ENCODE data around the gene ACAP1.

ACAP1 gene

DNA sequence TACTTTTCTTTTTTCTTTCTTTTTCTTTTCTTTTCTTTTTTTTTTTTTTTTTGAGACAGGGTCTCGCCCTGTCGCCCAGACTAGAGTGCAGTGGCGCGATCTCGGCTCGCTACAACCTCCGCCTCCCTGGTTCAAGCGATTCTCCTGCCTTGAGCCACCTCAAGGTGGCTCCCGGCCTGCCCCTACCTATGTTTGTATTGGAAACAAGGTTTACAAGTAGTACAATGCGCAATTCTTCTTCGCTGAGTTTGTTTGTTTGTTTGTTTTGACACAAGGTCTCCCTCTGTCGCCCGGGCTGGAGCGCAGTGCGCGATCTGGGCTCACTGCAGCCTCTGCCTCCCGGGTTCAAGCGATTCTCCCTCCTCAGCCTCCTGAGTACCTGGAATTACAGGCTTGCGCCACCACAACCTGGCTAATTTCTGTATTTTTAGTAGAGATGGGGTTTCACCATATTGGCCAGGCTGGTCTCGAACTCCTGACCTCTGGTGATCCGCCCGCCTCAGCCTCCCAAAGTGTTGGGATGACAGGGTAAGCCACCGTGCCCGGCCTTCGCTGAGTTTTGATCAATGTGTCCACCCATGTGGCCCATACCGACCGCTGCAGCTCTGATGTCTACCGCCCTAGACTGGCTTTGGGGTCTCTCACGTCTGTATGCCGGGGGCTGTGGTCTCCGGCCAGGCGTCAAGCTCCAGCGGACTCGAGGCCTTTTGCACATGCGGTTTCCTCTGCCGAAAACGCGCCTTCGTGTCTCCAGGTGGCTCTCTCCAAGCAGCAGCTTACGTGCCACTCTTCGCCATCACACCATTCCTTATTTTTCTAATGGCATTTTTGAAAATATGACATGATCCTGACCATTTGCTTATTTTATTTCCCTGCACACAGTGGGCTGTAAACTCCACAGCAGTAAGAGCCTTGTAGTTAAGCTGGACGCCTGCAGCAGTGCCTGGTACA is 40.8 kb upstream of the ACAP1 start:
- ATAC-seq (ENCODE audit: low read depth): no peak
- no peak for TF ChIP-seq CTCF (IDR thresholded peaks at IDR 0.05; ENCODE audit: poor library complexity, severe bottlenecking)
- H3K36me3 ChIP-seq (ENCODE audit: low read depth): no peaks in the 10 kb centered on the region
- peak overlapping the region; percentile 22 for H3K27ac ChIP-seq (ENCODE audit: poor library complexity, severe bottlenecking)
- H3K9me3 ChIP-seq (ENCODE audit: severe bottlenecking): no peaks in the 10 kb centered on the region
- no peak for DNase-seq (ENCODE audit: low spot score)
- H3K27me3 ChIP-seq (ENCODE audit: insufficient read depth, poor library complexity, severe bottlenecking): no peaks in the 10 kb centered on the region
- peak overlapping the region; percentile 39 for H3K4me3 ChIP-seq (ENCODE audit: severe bottlenecking)
- peaks cover 9% of the 10 kb centered on the region for H3K4me1 ChIP-seq (ENCODE audit: insufficient read depth, poor library complexity, severe bottlenecking)

DNA sequence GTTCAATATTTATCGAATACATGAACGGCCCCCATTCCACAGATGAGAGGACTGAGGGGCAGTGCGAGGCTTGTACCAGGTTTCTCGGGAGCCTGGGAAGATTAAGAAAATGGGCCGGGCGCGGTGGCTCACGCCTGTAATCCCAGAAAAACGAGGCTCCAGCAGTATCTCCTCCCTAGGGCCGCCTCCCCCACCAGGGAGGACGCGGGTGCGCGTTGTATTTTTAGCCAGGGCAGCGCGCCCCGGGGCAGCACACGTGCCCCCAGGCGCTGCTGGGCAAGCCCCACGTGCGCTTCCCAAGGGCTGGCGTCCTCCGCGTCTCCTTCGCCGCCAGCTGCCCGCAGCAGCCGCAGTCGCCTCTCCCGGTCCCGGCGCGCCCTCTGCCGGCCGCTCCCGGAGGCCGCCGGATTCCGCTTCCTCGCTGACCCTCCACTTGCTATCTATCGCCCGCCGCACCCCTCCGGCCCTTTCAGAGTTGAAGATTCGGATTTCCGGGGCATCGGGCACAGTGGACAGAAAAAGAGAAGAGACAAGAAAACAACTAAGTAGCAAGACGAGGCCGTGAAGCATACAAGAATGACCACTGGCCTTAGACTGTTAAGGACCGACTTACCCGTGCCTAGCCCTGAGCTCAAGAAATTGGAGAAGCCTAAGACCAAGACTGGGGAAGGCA is 40.0 kb upstream of the ACAP1 start:
- TF ChIP-seq CTCF (IDR thresholded peaks at IDR 0.05; ENCODE audit: poor library complexity, severe bottlenecking): peak; percentile 96
- ATAC-seq (ENCODE audit: low read depth) (peak; percentile 44), DNase-seq (ENCODE audit: low spot score) (peak; percentile 72)
- Histone ChIP-seq H3K9me3 (ENCODE audit: severe bottlenecking) (no peaks in the 10 kb centered on the region), H3K4me3 (ENCODE audit: severe bottlenecking) (no peak overlapping the region), H3K36me3 (ENCODE audit: low read depth) (no peaks in the 10 kb centered on the region), H3K27me3 (ENCODE audit: insufficient read depth, poor library complexity, severe bottlenecking) (no peaks in the 10 kb centered on the region), H3K27ac (ENCODE audit: poor library complexity, severe bottlenecking) (no peak overlapping the region), H3K4me1 (ENCODE audit: insufficient read depth, poor library complexity, severe bottlenecking) (peaks cover 9% of the 10 kb centered on the region)

DNA sequence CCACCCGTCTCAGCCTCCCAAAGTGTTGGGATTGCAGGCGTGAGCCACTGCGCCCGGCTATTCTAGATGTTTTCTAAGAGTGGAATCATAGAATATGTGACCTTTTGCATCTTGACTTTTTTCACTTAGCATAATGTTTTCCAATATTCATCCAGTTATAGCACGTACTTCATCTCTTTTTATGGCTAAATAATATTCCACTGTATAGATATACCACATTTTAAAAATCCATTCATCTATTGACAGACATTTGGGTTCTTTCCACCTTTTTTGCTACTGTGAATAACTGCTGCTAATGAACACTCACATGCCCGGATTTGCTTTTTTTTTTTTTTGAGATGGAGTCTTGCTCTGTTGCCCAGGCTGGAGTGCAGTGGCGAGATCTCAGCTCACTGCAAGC is 32.1 kb upstream of the ACAP1 start:
- Histone ChIP-seq H3K27me3 (ENCODE audit: insufficient read depth, poor library complexity, severe bottlenecking) (no peaks in the 10 kb centered on the region), H3K9me3 (ENCODE audit: severe bottlenecking) (no peaks in the 10 kb centered on the region), H3K4me3 (ENCODE audit: severe bottlenecking) (no peak overlapping the region), H3K36me3 (ENCODE audit: low read depth) (peaks cover 10% of the 10 kb centered on the region), H3K4me1 (ENCODE audit: insufficient read depth, poor library complexity, severe bottlenecking) (peaks cover 2% of the 10 kb centered on the region), H3K27ac (ENCODE audit: poor library complexity, severe bottlenecking) (no peak overlapping the region)
- no peak for TF ChIP-seq CTCF (IDR thresholded peaks at IDR 0.05; ENCODE audit: poor library complexity, severe bottlenecking)
- no peak for DNase-seq (ENCODE audit: low spot score)
- ATAC-seq (ENCODE audit: low read depth): no peak

DNA sequence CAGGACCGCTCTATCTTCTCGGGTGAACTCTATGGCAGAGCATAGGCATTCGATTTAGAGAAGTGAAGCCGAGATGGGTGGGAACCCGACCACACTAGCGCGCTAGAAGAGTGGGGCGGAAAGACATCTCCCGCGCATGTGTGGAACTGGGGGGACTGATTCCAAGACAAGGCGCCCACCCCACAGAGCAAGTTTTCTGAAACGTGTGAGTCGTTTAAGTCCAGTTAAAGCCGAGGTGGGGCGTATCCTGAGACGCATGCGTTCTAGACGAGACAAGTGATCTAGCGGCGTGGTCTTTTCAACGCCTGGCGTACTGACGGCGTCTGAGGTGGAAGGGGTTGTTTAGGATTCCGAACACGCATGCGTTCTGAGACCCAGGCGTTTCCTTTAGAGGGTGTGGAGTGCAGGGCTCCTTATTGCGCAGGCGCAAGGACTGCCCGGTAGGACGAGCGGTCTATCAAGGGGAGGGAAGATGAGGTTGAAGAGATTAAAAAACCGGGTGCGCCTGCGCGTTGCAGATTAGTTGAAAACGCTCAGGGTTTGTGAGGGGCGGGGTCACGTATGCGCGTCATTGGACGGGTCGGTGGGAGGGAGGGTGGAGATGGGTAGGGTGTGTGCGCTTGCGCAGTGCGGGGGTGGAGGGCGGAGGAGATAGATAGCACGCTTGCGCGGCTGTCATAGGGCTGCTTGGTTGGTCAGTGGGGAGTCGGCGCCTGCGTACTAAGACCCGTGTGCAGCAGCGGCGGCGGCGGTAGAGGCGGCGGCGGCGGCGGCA is 29.2 kb upstream of the ACAP1 start, which contains the start of gene EIF5A:
TSS of gene EIF5A (plus strand) at position 718 of the 775 bp plus-strand sequence. CDS start 2,008 bp downstream, outside the sequence.
- no peaks in the 10 kb centered on the region for H3K27me3 ChIP-seq (ENCODE audit: insufficient read depth, poor library complexity, severe bottlenecking)
- ATAC-seq (ENCODE audit: low read depth): peak; percentile 82
- TF ChIP-seq CTCF (IDR thresholded peaks at IDR 0.05; ENCODE audit: poor library complexity, severe bottlenecking): no peak
- no peaks in the 10 kb centered on the region for H3K9me3 ChIP-seq (ENCODE audit: severe bottlenecking)
- peak within 1 kb of the TSS; percentile 93 for H3K4me3 ChIP-seq (ENCODE audit: severe bottlenecking)
- H3K4me1 ChIP-seq (ENCODE audit: insufficient read depth, poor library complexity, severe bottlenecking): peaks cover 8% of the 10 kb centered on the region
- H3K36me3 ChIP-seq (ENCODE audit: low read depth): peaks cover 37% of the 10 kb centered on the region
- peak within 1 kb of the TSS; percentile 94 for H3K27ac ChIP-seq (ENCODE audit: poor library complexity, severe bottlenecking)
- peak; percentile 100 for DNase-seq (ENCODE audit: low spot score)
